Erythroblast (primary cell): Measurements from ENCODE around the gene GEMIN2.

Source experiments
- GATA1 ChIP-seq: IDR thresholded peaks from 2 replicates; pipeline ENCODE4 v1.6.1; 2011; ENCODE audit warnings: low read depth, mild to moderate bottlenecking, control low read depth, low read length, moderate library complexity
- POLR2A ChIP-seq: IDR thresholded peaks from 2 replicates; pipeline ENCODE4 v1.6.1; 2011; ENCODE audit warnings: mild to moderate bottlenecking, low read length

GRCh38 chr14:39085933-39086332, 28.2 kb upstream of the GEMIN2 start:
- TF ChIP-seq POLR2A (no peak), GATA1 (no peak)
